GM12865 (cell line): ENCODE data around the gene GPR139.

ENCODE experiments used
- DNase-seq: peaks from one replicate; pipeline ENCODE4 v3.0.0; 2010; ENCODE audit warnings: low read depth
- H3K4me3 ChIP-seq: 2 replicates; pipeline ENCODE4 v1.5.1; 2011; ENCODE audit warnings: mild to moderate bottlenecking, low read depth, low read length, control low read depth
- TF ChIP-seq, protein P1 (sequence below): IDR thresholded peaks from 2 replicates; pipeline ENCODE4 v1.5.1; 2011; ENCODE audit warnings: low read length, control low read depth, low read depth, inconsistent platforms; ENCODE audit not compliant: insufficient read depth; ENCODE audit errors: missing control alignments

The GPR139 gene

DNA sequence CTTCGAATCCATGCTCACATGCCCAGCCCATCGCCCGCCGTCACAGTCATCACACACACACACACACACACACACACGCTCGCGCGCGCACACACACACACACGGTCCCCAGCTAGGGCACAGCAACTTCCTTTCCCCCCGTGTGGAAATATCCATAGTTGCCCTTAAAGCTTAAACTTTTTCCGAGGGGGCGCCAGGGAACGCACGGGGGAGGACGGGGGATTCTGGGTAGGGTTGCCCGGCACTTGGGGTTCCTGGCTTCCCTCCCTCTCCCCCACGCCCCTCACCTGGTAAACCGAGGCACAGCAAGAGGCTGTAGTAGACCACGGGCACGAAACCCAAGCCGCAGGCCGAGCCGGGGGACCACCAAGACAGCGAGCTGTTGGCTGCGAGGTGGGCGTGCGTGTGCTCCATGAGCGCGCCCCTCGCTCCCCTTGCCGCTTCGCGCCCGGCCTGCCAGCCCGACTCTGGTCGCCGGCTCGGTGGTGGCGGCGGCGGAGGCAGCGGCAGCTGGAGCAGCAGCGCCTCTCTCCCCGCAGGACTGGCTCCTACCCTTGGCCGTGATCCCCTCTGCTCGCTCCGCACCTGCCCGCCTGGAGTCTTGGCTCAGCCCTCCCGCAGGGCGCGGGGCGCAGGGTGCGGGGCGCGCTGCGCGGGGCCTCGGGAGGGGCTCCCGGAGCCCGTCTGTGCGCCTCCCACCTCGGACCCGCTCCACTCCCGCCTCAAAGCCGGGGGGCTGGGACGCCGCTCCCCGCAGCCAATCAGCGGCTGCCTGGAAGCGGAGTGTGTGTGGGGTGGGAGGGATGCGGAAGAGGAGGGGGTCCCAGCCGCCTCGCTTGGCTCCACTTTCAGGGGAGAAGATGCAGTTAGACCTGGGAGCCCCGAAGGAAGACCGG lies at the start of gene GPR139:
GPR139 (minus strand) TSS at position 688 of the 896 bp plus-strand sequence; CDS start at position 414, 274 bp downstream.
- TF ChIP-seq, protein P1, sequence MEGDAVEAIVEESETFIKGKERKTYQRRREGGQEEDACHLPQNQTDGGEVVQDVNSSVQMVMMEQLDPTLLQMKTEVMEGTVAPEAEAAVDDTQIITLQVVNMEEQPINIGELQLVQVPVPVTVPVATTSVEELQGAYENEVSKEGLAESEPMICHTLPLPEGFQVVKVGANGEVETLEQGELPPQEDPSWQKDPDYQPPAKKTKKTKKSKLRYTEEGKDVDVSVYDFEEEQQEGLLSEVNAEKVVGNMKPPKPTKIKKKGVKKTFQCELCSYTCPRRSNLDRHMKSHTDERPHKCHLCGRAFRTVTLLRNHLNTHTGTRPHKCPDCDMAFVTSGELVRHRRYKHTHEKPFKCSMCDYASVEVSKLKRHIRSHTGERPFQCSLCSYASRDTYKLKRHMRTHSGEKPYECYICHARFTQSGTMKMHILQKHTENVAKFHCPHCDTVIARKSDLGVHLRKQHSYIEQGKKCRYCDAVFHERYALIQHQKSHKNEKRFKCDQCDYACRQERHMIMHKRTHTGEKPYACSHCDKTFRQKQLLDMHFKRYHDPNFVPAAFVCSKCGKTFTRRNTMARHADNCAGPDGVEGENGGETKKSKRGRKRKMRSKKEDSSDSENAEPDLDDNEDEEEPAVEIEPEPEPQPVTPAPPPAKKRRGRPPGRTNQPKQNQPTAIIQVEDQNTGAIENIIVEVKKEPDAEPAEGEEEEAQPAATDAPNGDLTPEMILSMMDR = no peak
- no peak within 1 kb of the TSS for H3K4me3 ChIP-seq
- DNase-seq = no peak

DNA sequence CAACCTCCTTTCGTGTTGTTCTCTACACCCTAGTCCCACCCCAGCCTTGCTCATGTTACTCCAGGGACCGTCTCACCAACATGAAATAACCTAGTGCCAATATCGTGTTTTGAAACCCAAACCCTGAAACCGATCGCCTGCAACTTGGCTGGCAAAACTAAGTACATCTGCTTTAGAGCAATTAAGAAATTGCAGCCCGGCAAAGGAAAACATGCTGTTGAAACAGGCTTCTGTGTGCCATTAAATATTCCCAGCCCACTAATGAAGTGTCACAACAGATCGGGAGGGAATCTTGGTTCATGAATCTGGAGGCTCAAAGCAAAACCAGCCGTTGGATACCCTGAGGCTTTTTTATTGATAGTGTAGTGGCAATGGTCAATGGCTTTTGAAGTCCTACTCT lies 48.3 kb upstream of the GPR139 start:
- DNase-seq = no peak
- TF ChIP-seq, protein P1 = no peak
- H3K4me3 ChIP-seq = no peak overlapping the region

DNA sequence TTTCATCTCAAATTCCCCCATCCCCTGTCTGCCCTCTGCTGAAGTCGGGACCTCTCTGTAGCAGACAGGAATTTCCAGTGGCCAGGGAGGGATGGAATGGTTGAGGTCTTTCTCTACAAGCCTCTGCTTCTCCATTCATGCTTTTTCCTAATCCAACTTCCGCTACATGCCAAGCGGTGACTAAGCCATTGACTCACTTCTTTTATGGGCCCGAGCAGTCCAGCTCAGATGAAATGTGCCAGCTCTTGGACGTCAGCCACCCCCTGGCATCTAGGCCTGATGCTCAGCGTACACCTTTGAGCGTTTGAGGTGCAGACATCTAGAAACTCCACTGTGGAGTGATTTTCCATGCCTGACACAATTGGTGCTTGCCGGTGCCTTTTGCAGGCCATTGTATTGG lies 40.7 kb upstream of the GPR139 start:
- H3K4me3 ChIP-seq = no peak overlapping the region
- TF ChIP-seq, protein P1 = no peak
- DNase-seq = no peak

DNA sequence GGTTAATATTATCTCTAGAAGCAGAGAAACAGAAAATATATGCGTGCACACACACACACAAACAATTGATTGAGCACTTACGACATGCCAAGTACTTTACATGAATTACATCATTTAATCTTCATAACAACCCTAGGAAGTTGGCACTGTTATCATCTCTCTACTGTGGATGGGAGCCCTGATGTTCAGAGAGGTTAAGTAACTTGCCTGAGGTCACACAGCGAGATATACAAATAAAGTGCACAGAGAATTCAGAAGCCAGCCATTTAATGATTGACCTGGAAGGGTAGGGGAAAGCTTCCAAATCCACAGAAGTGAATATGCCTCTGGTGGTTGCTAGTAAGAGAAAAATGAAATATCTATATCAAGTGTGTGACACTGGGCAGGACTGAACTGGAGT lies 37.5 kb upstream of the GPR139 start:
- TF ChIP-seq, protein P1 = no peak
- no peak overlapping the region for H3K4me3 ChIP-seq
- no peak for DNase-seq

DNA sequence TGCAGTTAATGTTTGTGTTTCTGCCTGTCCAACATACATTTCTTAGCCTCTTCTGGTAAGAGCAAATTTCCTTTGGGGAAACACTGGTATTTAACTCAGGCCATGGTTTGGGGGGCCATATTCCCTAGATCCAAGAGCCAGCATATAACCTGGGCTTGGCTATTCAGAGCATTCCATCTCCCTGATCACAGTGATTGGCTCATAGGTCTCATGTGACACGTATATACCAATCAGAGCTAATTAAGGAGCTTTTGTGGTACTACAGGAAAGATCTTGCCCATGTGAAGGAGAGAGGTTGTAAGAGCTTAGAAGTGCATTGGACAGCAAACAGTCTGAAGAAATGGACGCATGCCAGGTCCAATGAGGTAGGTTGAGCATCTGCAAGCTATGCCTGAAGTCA lies 33.4 kb upstream of the GPR139 start:
- no peak for DNase-seq
- TF ChIP-seq, protein P1 = no peak
- no peak overlapping the region for H3K4me3 ChIP-seq

DNA sequence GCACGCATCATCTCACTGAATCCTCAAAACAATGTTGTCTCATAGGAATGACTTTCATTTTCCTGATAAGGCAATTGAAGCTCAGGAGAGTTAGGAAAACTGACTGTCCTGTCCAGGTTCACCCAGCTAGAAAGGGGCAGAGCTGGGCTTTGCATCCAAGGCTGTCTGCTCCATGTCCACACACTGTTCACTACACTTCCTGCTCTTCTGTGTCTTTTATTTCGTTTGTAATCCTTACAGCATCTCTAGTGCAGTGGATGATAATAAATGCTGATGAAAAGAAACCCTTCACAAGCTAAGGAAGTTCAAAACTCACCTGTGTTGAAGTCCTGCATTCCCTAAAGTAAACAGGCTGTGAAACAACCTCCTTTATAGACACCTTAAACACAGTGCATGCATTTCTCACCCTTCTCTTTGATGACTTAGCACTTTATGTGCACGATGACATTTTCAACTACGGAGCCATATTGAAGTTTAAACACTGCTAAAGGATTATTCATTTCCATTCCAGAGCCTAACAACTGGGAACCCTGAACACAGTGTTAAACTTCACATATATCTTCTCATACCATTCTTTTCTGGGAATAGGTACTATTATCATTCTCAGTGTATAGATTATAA lies 31.0 kb upstream of the GPR139 start:
- DNase-seq = no peak
- no peak overlapping the region for H3K4me3 ChIP-seq
- TF ChIP-seq, protein P1 = no peak
